HG03520 (cell line): Measurements from ENCODE around the gene AHCYL1.

Experiments used
- ATAC-seq: cut with Tn5 transposase; IDR thresholded peaks from one replicate; pipeline ENCODE4 v1.9.1; 2021; ENCODE audit warnings: mild to moderate bottlenecking, moderate library complexity; ENCODE audit not compliant: unreplicated experiment

Gene AHCYL1

GRCh38 chr1:109975718-109976117, 8.8 kb upstream of the AHCYL1 start:
- ATAC-seq, result no peak

GRCh38 chr1:109976762-109977161, 7.8 kb upstream of the AHCYL1 start:
- no peak for ATAC-seq

- ATAC-seq, result no peak
These were observed 7.3 kb upstream of the AHCYL1 start for GRCh38 chr1:109977225-109977624.

GRCh38 chr1:109977657-109978378, 6.7 kb upstream of the AHCYL1 start:
- no peak for ATAC-seq

- no peak for ATAC-seq
These were observed 5.6 kb upstream of the AHCYL1 start for GRCh38 chr1:109978761-109979488.

GRCh38 chr1:109979489-109980091, 5.0 kb upstream of the AHCYL1 start:
- ATAC-seq, result no peak

GRCh38 chr1:109980324-109981003, 4.1 kb upstream of the AHCYL1 start:
- ATAC-seq, result no peak

- no peak for ATAC-seq
These were observed 3.6 kb upstream of the AHCYL1 start for GRCh38 chr1:109981004-109981335.

GRCh38 chr1:109983380-109984189, 980 bp upstream of the AHCYL1 start:
- ATAC-seq, result no peak

GRCh38 chr1:109984190-109984455, 442 bp upstream of the AHCYL1 start:
- no peak for ATAC-seq

GRCh38 chr1:109985247-109986053, 885 bp downstream of the AHCYL1 start:
- ATAC-seq, result no peak

- no peak for ATAC-seq
These were observed 1.5 kb downstream of the AHCYL1 start for GRCh38 chr1:109986054-109986444.

- no peak for ATAC-seq
These were observed 3.9 kb downstream of the AHCYL1 start for GRCh38 chr1:109988349-109988914.

GRCh38 chr1:109989506-109990301, 5.1 kb downstream of the AHCYL1 start:
- ATAC-seq, result no peak

GRCh38 chr1:109990302-109990653, 5.7 kb downstream of the AHCYL1 start:
- ATAC-seq, result no peak

GRCh38 chr1:109991400-109991925, 6.9 kb downstream of the AHCYL1 start:
- no peak for ATAC-seq

GRCh38 chr1:109993885-109994284, 9.3 kb downstream of the AHCYL1 start:
- ATAC-seq, result no peak

- ATAC-seq, result no peak
These were observed 10.1 kb downstream of the AHCYL1 start for GRCh38 chr1:109994654-109995053.

- no peak for ATAC-seq
These were observed 11.0 kb downstream of the AHCYL1 start for GRCh38 chr1:109995536-109995935.
